Measurements from ENCODE around the gene SCAF4.

The SCAF4 gene

GRCh38 chr21:31713973-31714740 is 17.8 kb downstream of the SCAF4 start:
- DNase-seq (ENCODE audit: low spot score) = no peak
- TF ChIP-seq CTCF (IDR thresholded peaks at IDR 0.05) = no peak
- Histone ChIP-seq H3K4me3 (peak overlapping the region; percentile 12), H3K27ac (no peak overlapping the region)

DNA sequence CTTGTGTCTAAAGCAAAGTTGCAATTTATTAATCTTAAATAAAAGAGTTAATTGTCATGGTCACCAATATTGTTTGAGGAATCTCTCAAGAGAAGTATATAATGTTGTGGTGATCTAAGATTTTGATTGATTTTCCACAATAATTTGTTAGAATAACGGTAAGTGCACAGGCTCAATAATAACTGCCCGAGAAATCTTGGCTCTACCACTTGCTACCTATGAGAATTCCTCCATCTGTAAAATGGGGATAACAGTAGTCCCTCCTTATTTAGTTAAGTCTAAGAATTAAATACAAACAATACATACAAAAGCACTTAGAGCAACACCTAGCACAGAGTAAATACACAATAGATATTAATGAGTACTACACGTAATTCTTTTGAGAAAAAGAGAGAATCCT is 18.8 kb downstream of the SCAF4 start:
- Histone ChIP-seq H3K27ac (no peak overlapping the region), H3K4me3 (no peak overlapping the region)
- no peak for DNase-seq (ENCODE audit: low spot score)
- no peak for TF ChIP-seq CTCF (IDR thresholded peaks at IDR 0.05)

GRCh38 chr21:31711745-31712285 is 20.1 kb downstream of the SCAF4 start:
- H3K27ac ChIP-seq = no peak overlapping the region
- no peak for TF ChIP-seq CTCF (IDR thresholded peaks at IDR 0.05)
- no peak for DNase-seq (ENCODE audit: low spot score)
- H3K4me3 ChIP-seq = no peak overlapping the region

- TF ChIP-seq CTCF (IDR thresholded peaks at IDR 0.05) = no peak
- H3K4me3 ChIP-seq = no peak overlapping the region
- DNase-seq (ENCODE audit: low spot score) = no peak
- no peak overlapping the region for H3K27ac ChIP-seq
Observed at GRCh38 chr21:31711326-31711725, 20.6 kb downstream of the SCAF4 start.

- no peak for TF ChIP-seq CTCF (IDR thresholded peaks at IDR 0.05)
- DNase-seq (ENCODE audit: low spot score) = no peak
- Histone ChIP-seq H3K27ac (no peak overlapping the region), H3K4me3 (no peak overlapping the region)
Observed at GRCh38 chr21:31710586-31710985, 21.3 kb downstream of the SCAF4 start.

GRCh38 chr21:31708541-31708940 is 23.4 kb downstream of the SCAF4 start:
- no peak for TF ChIP-seq CTCF (IDR thresholded peaks at IDR 0.05)
- Histone ChIP-seq H3K4me3 (no peak overlapping the region), H3K27ac (no peak overlapping the region)
- DNase-seq (ENCODE audit: low spot score) = no peak

- H3K4me3 ChIP-seq = no peak overlapping the region
- H3K27ac ChIP-seq = no peak overlapping the region
- no peak for DNase-seq (ENCODE audit: low spot score)
- no peak for TF ChIP-seq CTCF (IDR thresholded peaks at IDR 0.05)
Observed at GRCh38 chr21:31707499-31707898, 24.4 kb downstream of the SCAF4 start.

Data from coronary artery (tissue), 2 donors.